A673 (cell line): ENCODE data around the gene AHDC1.

Experiments used
- CTCF ChIP-seq: fragments of 300-800, 200-600 bp; sonication (generic); conservative IDR thresholded peaks from 2 replicates; pipeline ENCODE4 v1.5.1; 2017; ENCODE audit warnings: low read depth, mild to moderate bottlenecking, antibody characterized with exemption, low read length, moderate library complexity, mixed read lengths
- EZH2 ChIP-seq: fragments of 200-600 bp; sonication (generic); IDR thresholded peaks from 2 replicates; pipeline ENCODE4 v1.6.1; 2017; ENCODE audit warnings: borderline replicate concordance, low read depth, mild to moderate bottlenecking, mixed read lengths, antibody characterized with exemption, low read length; ENCODE audit not compliant: poor library complexity, severe bottlenecking

- TF ChIP-seq CTCF (no peak), EZH2 (no peak)
Measured at GRCh38 chr1:27559466-27560030, 44.4 kb downstream of the AHDC1 start.
